Measurements from ENCODE around the gene ARHGDIG. TPM values are rescaled to one million over a fixed set of nuclear protein-coding genes. Genes with fewer than 3 reads are reported as not detected.

The ARHGDIG gene
- total and polyA plus RNA-seq, 4 donors: 0.08 TPM; not detected in 3

DNA sequence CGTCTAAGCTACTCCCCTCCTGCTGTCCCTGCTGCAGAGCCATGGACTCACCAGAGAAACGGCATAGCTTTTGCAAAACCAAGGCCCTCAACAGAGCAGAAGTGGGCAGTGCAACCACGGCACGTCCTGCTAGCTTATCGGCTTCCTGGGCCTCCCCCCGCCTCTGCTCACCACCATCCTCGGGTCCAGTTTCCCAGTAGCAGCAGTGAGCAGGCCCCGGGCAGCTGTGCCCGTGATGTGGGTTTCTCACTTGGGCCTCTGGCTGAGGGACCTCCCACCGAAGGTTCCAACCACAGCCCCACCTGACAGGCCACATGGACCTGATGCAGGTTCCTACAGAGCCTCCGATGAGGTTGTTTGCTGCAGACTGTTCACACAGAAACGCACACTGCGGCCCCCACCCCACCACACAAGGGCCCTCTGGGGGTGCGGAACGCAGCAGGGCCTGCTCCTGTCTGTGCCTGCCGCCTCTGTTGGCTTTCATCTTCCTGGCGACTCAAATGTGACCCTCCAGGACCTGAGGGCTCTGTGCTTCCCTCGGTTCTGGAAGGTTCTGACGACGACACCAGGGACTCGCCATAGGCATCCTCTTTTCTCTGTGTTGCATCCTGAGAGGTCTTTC lies 27.4 kb downstream of the ARHGDIG start:
- DNase-seq (ENCODE audit: low spot score): no peak
- Histone ChIP-seq H3K27me3 (ENCODE audit: control insufficient read depth in 4 of 4, insufficient read depth in 4 of 4, low read length in 3 of 4) (no peaks in the 10 kb centered on the region), H3K9me3 (ENCODE audit: control insufficient read depth in 4 of 4, low read length in 3 of 4) (no peaks in the 10 kb centered on the region), H3K9ac (ENCODE audit: low read depth in 1 of 2, low read length in 2 of 2) (no peak overlapping the region), H3K27ac (ENCODE audit: low read depth in 1 of 2, low read length in 2 of 2) (no peak overlapping the region), H3K4me1 (ENCODE audit: control insufficient read depth in 4 of 4, insufficient read depth in 4 of 4, low read length in 3 of 4) (no peaks in the 10 kb centered on the region), H3K4me3 (ENCODE audit: low read depth in 1 of 3, low read length in 3 of 3) (no peak overlapping the region), H3K36me3 (ENCODE audit: control insufficient read depth in 4 of 4, insufficient read depth in 3 of 4, low read depth in 1 of 4, low read length in 3 of 4) (peaks cover 0 to 30% (median 8%) of the 10 kb centered on the region in 4 donors)
- 88% methylated on average over 21 of the region's 21 CpGs for WGBS
- TF ChIP-seq ZBTB33 (IDR thresholded peaks at IDR 0.05): no peak
- no peak for TF ChIP-seq FOXA2 (IDR thresholded peaks at IDR 0.05)
- TF ChIP-seq ATF3 (IDR thresholded peaks at IDR 0.05): no peak
- TF ChIP-seq RXRA (IDR thresholded peaks at IDR 0.05): no peak
- TF ChIP-seq YY1 (IDR thresholded peaks at IDR 0.05): no peak
- no peak for TF ChIP-seq SP1 (IDR thresholded peaks at IDR 0.05)
- no peak for TF ChIP-seq JUND (IDR thresholded peaks at IDR 0.05)
- no peak for TF ChIP-seq CTCF (IDR thresholded peaks at IDR 0.05; ENCODE audit: low read depth, low read length, missing input control)
- no peak for TF ChIP-seq HNF4A (conservative IDR thresholded peaks at IDR 0.05)
- TF ChIP-seq REST (IDR thresholded peaks at IDR 0.05): no peak
- TF ChIP-seq HNF4G (IDR thresholded peaks at IDR 0.05): no peak
- no peak for TF ChIP-seq FOXA1 (IDR thresholded peaks at IDR 0.05)
- TF ChIP-seq RAD21 (IDR thresholded peaks at IDR 0.05): no peak
- TF ChIP-seq EGR1 (IDR thresholded peaks at IDR 0.05; ENCODE audit: low read depth in 2 of 2): no peak
- no peak for TF ChIP-seq MAX (IDR thresholded peaks at IDR 0.05)
- no peak for TF ChIP-seq GABPA (IDR thresholded peaks at IDR 0.05 in 1 of 2, conservative IDR thresholded peaks at IDR 0.05 in 1 of 2)
- TF ChIP-seq NR2F2 (IDR thresholded peaks at IDR 0.05): no peak

All from liver (tissue), 9 donors.